Upper lobe of right lung (tissue), 1 donor: Measurements from ENCODE around the gene NTRK1. TPM values are rescaled to one million over a fixed set of nuclear protein-coding genes. Genes with fewer than 3 reads are reported as not detected.

Experiments
- ATAC-seq: fragments of 200-7000 bp; cut with Tn5 transposase; one replicate; pipeline ENCODE4 v1.9.1; 2020; ENCODE audit warnings: mild to moderate bottlenecking, moderate library complexity
- DNase-seq: peaks from one replicate; pipeline ENCODE4 v3.0.0-alpha.2; 2020
- H3K27ac ChIP-seq: fragments of 200-600 bp; one replicate; pipeline ENCODE4 v1.8.0; 2022
- H3K27me3 ChIP-seq: fragments of 200-600 bp; one replicate; pipeline ENCODE4 v1.8.0; 2022; ENCODE audit warnings: mild to moderate bottlenecking
- H3K36me3 ChIP-seq: fragments of 200-600 bp; one replicate; pipeline ENCODE4 v1.8.0; 2022
- H3K4me1 ChIP-seq: fragments of 200-600 bp; one replicate; pipeline ENCODE4 v1.8.0; 2022
- H3K4me3 ChIP-seq: fragments of 200-600 bp; one replicate; pipeline ENCODE4 v1.8.0; 2022; ENCODE audit warnings: mild to moderate bottlenecking
- H3K9me3 ChIP-seq: fragments of 200-600 bp; one replicate; pipeline ENCODE4 v1.8.0; 2022
- CTCF ChIP-seq: fragments of 200-600 bp; IDR thresholded peaks from one replicate; pipeline ENCODE4 v1.8.0; 2022; ENCODE audit warnings: antibody characterized with exemption
- intact Hi-C: fragments of 100-400 bp; cut with DNase I; formaldehyde crosslinking; loops from one replicate; pipeline ENCODE4 v1.11.0; 2022
- total RNA-seq: library from RNA; stranded (reverse); fragmentation: NEBNext Ultra II Directional; extraction: Animal tissue kit (Norgen Biotek cat#: 25700); gene quantifications from one replicate; pipeline ENCODE4 v1.2.1, GENCODE V29; 2021
- donor health status: DM: no; HTN: yes; CAD: no; lungs with severe emphysema.

The NTRK1 gene
- total RNA-seq, 1 donor from 2014 or later, result 1.2 TPM

DNA sequence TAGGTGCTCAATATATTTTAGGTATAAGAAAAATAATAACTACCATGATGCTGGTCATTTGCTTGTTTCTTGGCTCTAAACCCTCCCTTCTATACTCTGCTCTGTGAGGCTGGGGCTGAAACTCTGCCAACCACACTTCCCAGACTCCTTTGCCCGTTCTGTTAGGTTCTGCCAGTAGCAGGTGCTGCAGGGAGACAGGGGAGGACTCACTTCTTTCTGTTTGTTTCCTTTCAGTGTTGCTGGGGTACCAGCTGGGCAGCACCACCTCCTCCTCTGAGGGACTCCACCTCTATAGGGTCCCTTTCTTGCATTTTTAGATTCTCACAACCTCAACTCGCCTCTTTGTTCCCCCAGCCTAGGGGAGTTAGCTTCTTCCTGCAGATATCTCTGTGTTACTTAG lies 27.1 kb upstream of the NTRK1 start:
- Histone ChIP-seq H3K27ac (no peak overlapping the region), H3K4me3 (no peak overlapping the region), H3K9me3 (no peaks in the 10 kb centered on the region), H3K27me3 (peaks cover 16% of the 10 kb centered on the region), H3K36me3 (no peaks in the 10 kb centered on the region), H3K4me1 (no peaks in the 10 kb centered on the region)
- intact Hi-C loops, result no loop called here
- no peak for TF ChIP-seq CTCF
- no peak for DNase-seq
- ATAC-seq, result no peak

DNA sequence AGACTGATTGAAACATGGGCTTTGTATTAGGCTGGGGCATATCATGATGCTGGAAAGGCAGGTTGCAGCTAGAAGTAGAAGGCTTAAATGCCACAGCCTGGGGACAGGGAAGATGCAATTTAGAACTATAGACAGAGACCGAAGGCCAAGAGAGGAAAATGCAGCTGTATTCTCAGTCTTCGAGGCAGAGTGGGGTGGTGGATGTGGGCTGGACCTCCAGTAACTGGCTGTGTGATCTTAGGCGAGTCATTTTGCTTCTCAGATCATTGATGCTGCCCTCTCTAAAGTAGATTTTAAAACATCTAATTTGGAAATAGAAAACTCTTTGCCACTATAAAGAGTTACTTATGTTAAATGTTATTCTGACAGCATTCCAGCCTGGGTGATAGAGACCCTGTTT lies 26.3 kb upstream of the NTRK1 start:
- Histone ChIP-seq H3K9me3 (no peaks in the 10 kb centered on the region), H3K4me3 (no peak overlapping the region), H3K4me1 (no peaks in the 10 kb centered on the region), H3K36me3 (no peaks in the 10 kb centered on the region), H3K27me3 (peaks cover 23% of the 10 kb centered on the region), H3K27ac (no peak overlapping the region)
- ATAC-seq, result no peak
- no peak for TF ChIP-seq CTCF
- no peak for DNase-seq
- intact Hi-C loops, result no loop called here

DNA sequence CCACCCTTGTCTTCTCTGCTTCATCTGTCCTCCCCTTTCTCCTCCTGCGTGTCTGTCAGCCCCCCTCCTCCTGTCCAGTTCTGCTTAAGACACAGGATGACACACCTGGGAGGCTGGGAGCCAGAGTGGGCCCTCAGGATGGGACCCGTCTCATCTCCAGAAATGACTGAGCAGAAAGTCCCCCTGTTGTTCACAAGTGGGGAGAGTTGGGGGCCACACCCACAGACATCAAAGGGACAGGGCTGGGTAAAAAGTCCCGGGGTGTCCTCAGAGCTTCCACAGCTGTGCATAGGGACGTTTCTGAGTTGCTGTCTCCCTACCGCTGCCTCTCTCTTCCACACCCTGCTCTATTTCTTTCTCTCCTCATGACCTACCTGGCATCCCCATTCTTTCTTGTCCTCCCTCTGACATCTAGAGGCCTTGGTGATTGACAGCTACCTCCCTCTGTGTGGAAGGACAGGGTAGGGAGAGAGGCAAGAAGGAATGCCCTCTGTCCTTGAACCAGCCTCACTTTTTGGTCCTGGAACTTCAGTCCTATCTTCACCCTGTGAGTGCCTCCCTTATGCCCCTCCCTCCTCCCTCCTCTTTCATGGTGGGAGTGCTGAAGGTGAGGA lies 24.5 kb upstream of the NTRK1 start:
- ATAC-seq (no peak), DNase-seq (no peak)
- TF ChIP-seq CTCF, result no peak
- Histone ChIP-seq H3K4me1 (no peaks in the 10 kb centered on the region), H3K36me3 (no peaks in the 10 kb centered on the region), H3K9me3 (no peaks in the 10 kb centered on the region), H3K27me3 (peaks cover 31% of the 10 kb centered on the region), H3K27ac (no peak overlapping the region), H3K4me3 (no peak overlapping the region)
- intact Hi-C loops, result no loop called here

- Histone ChIP-seq H3K9me3 (no peaks in the 10 kb centered on the region), H3K27me3 (peaks cover 38% of the 10 kb centered on the region), H3K4me1 (no peaks in the 10 kb centered on the region), H3K36me3 (no peaks in the 10 kb centered on the region), H3K27ac (no peak overlapping the region), H3K4me3 (no peak overlapping the region)
- ATAC-seq (no peak), DNase-seq (no peak)
- intact Hi-C loops, result no loop called here
- no peak for TF ChIP-seq CTCF
Observed at GRCh38 chr1:156836892-156837291, 23.8 kb upstream of the NTRK1 start.

DNA sequence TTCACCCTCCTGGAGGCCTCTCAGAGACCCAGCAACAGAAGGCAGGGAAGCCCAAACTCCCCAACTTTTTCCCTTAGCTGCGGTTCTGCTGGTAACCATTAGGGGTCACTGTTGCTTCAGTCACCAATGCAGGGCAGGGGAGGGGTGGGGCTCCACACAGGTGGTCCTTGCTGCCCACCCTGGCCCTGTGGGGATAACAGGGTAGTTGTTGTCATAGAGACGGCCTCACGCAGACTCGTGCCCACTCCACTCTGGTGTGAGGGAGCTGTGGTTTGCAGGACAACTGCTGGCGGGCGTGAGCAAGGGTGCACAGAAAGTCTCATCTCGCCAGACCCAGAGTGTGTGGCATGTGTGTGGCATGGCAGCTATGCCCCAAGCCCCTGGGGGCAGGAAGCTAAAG lies 21.7 kb upstream of the NTRK1 start:
- Histone ChIP-seq H3K9me3 (no peaks in the 10 kb centered on the region), H3K27me3 (peaks cover 38% of the 10 kb centered on the region), H3K27ac (no peak overlapping the region), H3K4me3 (no peak overlapping the region), H3K36me3 (no peaks in the 10 kb centered on the region), H3K4me1 (no peaks in the 10 kb centered on the region)
- peak; percentile 80 for TF ChIP-seq CTCF
- no peak for DNase-seq
- peak; percentile 65 for ATAC-seq
- intact Hi-C loops, result no loop called here
